Uterus (tissue), 2 donors: ENCODE results near the gene BBS9.

Experiments
- POLR2A ChIP-seq, 2 donors: fragments of 450-650 bp; IDR thresholded peaks; one replicate each; pipeline ENCODE4 v1.6.1; 2016; ENCODE audit warnings: antibody characterized with exemption in 2 of 2, mild to moderate bottlenecking in 1 of 2, moderate library complexity in 1 of 2
- TF ChIP-seq, protein P1 (sequence below), 4 experiments: fragments of 200-600 bp in 2 of 4; fragments of 450-650 bp in 2 of 4; sonication (generic) in 2 of 4; IDR thresholded peaks; one replicate each; pipeline ENCODE4 v1.5.1; 2016 to 2019; ENCODE audit warnings: antibody characterized with exemption in 4 of 4, mild to moderate bottlenecking in 2 of 4, moderate library complexity in 1 of 4

DNA sequence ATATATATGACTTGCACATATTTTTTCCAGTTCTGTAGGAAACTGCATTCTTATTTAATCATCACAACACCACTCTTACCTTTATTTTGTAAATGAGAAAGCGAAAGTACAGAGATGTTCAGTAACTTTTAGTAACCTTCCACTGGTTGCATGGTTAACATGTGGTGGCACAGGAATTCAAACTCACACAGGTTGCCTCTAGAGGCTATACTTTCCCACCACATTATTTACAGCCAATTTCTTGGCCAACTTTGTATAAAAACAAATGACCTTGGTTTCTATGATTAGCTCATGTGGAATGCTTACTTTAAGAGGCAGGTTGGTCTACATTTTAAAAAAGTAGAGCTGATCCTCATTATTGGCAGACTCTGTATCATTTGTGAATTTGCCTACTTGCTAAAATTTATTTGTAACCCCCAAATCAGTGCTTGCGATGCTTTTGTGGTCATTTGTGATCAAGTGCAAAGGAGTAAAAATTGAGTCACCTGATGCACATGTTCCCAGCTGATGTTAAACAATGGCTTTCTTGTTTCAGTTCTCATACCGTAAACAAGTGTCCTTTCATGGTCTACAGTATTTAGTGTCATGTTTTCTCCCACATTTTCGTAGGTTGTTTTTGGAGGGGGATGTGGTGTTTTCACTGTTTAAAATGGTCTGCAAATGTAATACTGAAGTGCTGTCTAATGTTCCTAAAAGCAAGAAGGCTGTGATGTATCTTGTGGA, 14.8 kb downstream of the BBS9 start:
- TF ChIP-seq, protein P1, sequence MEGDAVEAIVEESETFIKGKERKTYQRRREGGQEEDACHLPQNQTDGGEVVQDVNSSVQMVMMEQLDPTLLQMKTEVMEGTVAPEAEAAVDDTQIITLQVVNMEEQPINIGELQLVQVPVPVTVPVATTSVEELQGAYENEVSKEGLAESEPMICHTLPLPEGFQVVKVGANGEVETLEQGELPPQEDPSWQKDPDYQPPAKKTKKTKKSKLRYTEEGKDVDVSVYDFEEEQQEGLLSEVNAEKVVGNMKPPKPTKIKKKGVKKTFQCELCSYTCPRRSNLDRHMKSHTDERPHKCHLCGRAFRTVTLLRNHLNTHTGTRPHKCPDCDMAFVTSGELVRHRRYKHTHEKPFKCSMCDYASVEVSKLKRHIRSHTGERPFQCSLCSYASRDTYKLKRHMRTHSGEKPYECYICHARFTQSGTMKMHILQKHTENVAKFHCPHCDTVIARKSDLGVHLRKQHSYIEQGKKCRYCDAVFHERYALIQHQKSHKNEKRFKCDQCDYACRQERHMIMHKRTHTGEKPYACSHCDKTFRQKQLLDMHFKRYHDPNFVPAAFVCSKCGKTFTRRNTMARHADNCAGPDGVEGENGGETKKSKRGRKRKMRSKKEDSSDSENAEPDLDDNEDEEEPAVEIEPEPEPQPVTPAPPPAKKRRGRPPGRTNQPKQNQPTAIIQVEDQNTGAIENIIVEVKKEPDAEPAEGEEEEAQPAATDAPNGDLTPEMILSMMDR (IDR thresholded peaks at IDR 0.05): no peak
- TF ChIP-seq POLR2A (IDR thresholded peaks at IDR 0.05): no peak
